ENCODE measurements around the gene ZYX. TPM values are rescaled to one million over a fixed set of nuclear protein-coding genes. Genes with fewer than 3 reads are reported as not detected.
"Not testable (repeated sequence)": the region's sequence is repeated elsewhere in the genome, so short reads cannot be mapped to it uniquely, and the experiment has no call there.

Gene ZYX
- polyA plus RNA-seq, 1 donor from 2014 or later = 10.0 TPM

- H4K20me1 ChIP-seq (ENCODE audit: insufficient read depth) = no peaks in the 10 kb centered on the region
- no peaks in the 10 kb centered on the region for H3K9me2 ChIP-seq (ENCODE audit: insufficient read depth, low read length)
- H3K27ac ChIP-seq (ENCODE audit: low read length) = no peak overlapping the region
- H3F3A ChIP-seq (ENCODE audit: insufficient read depth, low read length, poor library complexity, severe bottlenecking) = no peaks in the 10 kb centered on the region
- H2AFZ ChIP-seq (ENCODE audit: low read depth, low read length) = no peak overlapping the region
- H3K9me3 ChIP-seq (ENCODE audit: low read length) = no peaks in the 10 kb centered on the region
- TF ChIP-seq CTCF (IDR thresholded peaks at IDR 0.05; ENCODE audit: poor library complexity, severe bottlenecking) = no peak
- TF ChIP-seq TAF1 (IDR thresholded peaks at IDR 0.05; ENCODE audit: low read depth) = no peak
- TF ChIP-seq REST (IDR thresholded peaks at IDR 0.05; ENCODE audit: borderline replicate concordance) = no peak
- no peak for TF ChIP-seq RAD21 (conservative IDR thresholded peaks at IDR 0.05)
- TF ChIP-seq EZH2 (IDR thresholded peaks at IDR 0.05; ENCODE audit: borderline replicate concordance, insufficient read depth, low read length, poor library complexity, severe bottlenecking) = no peak
- no peak for TF ChIP-seq POLR2AphosphoS5 (IDR thresholded peaks at IDR 0.05)
- no peak for TF ChIP-seq MXI1 (conservative IDR thresholded peaks at IDR 0.05; ENCODE audit: poor library complexity, severe bottlenecking)
- TF ChIP-seq SMC3 (conservative IDR thresholded peaks at IDR 0.05; ENCODE audit: poor library complexity) = no peak
- TF ChIP-seq EP300 (conservative IDR thresholded peaks at IDR 0.05; ENCODE audit: poor library complexity, severe bottlenecking) = no peak
- no peak overlapping the region for H3K9ac ChIP-seq (ENCODE audit: low read length)
- no peak overlapping the region for H3K4me2 ChIP-seq (ENCODE audit: low read length)
- no peaks in the 10 kb centered on the region for H3K27me3 ChIP-seq (ENCODE audit: insufficient read depth, low read depth, low read length)
- no peak overlapping the region for H3K4me3 ChIP-seq (ENCODE audit: low read length)
- H3K36me3 ChIP-seq (ENCODE audit: insufficient read depth, low read length) = no peaks in the 10 kb centered on the region
- no peaks in the 10 kb centered on the region for H3K79me2 ChIP-seq (replicated peaks; ENCODE audit: insufficient read depth, low read length)
Measured at GRCh38 chr7:143391462-143392404, 10.6 kb downstream of the ZYX start.

- not testable (repeated sequence) for H3K9me2 ChIP-seq (ENCODE audit: insufficient read depth, low read length); H3K36me3 ChIP-seq (ENCODE audit: insufficient read depth, low read length); H3K9ac ChIP-seq (ENCODE audit: low read length); H3K27me3 ChIP-seq (ENCODE audit: insufficient read depth, low read depth, low read length); H3K79me2 ChIP-seq (replicated peaks; ENCODE audit: insufficient read depth, low read length); H2AFZ ChIP-seq (ENCODE audit: low read depth, low read length); H4K20me1 ChIP-seq (ENCODE audit: insufficient read depth); H3K27ac ChIP-seq (ENCODE audit: low read length); H3K4me2 ChIP-seq (ENCODE audit: low read length); H3K4me3 ChIP-seq (ENCODE audit: low read length); H3F3A ChIP-seq (ENCODE audit: insufficient read depth, low read length, poor library complexity, severe bottlenecking); H3K9me3 ChIP-seq (ENCODE audit: low read length)
Measured at GRCh38 chr7:143392427-143392826, 11.3 kb downstream of the ZYX start.
